Fibroblast of pulmonary artery (primary cell): ENCODE measurements around the gene PROX2.
A peak's percentile ranks its signal among the peaks of the same experiment; 100 is the strongest.

Experiments
- DNase-seq: peaks from one replicate; pipeline ENCODE4 v3.0.0-alpha.2; 2010; ENCODE audit warnings: low read depth
- H3K4me3 ChIP-seq: replicated peaks from 2 replicates; pipeline ENCODE4 v1.5.1; 2011; ENCODE audit warnings: low read depth, mild to moderate bottlenecking, control low read depth, low read length, moderate library complexity
- CTCF ChIP-seq: IDR thresholded peaks from 2 replicates; pipeline ENCODE4 v1.5.1; 2011; ENCODE audit warnings: mild to moderate bottlenecking, control low read depth, low read length, inconsistent platforms; ENCODE audit errors: missing control alignments

Gene PROX2

GRCh38 chr14:74867673-74868072, 8.3 kb downstream of the PROX2 start:
- no peak for TF ChIP-seq CTCF
- peak; percentile 50 for DNase-seq
- no peak overlapping the region for H3K4me3 ChIP-seq

GRCh38 chr14:74866708-74867389, 9.1 kb downstream of the PROX2 start:
- no peak for DNase-seq
- H3K4me3 ChIP-seq: no peak overlapping the region
- no peak for TF ChIP-seq CTCF

GRCh38 chr14:74865156-74865555, 10.8 kb downstream of the PROX2 start:
- H3K4me3 ChIP-seq: no peak overlapping the region
- no peak for TF ChIP-seq CTCF
- DNase-seq: no peak

GRCh38 chr14:74864198-74864597, 11.7 kb downstream of the PROX2 start:
- H3K4me3 ChIP-seq: no peak overlapping the region
- TF ChIP-seq CTCF: no peak
- DNase-seq: no peak

- no peak for DNase-seq
- H3K4me3 ChIP-seq: no peak overlapping the region
- TF ChIP-seq CTCF: no peak
Measured at GRCh38 chr14:74863274-74863673, 12.7 kb downstream of the PROX2 start.

- H3K4me3 ChIP-seq: no peak overlapping the region
- no peak for DNase-seq
- no peak for TF ChIP-seq CTCF
Measured at GRCh38 chr14:74861734-74862090, 14.2 kb downstream of the PROX2 start.
